KG1 (cell line): ENCODE measurements around the gene RGP1.

ENCODE experiments used
- DNase-seq: peaks from one replicate; lab custom pipeline; 2025; lab: John Stamatoyannopoulos, UW

RGP1 gene, protein sequence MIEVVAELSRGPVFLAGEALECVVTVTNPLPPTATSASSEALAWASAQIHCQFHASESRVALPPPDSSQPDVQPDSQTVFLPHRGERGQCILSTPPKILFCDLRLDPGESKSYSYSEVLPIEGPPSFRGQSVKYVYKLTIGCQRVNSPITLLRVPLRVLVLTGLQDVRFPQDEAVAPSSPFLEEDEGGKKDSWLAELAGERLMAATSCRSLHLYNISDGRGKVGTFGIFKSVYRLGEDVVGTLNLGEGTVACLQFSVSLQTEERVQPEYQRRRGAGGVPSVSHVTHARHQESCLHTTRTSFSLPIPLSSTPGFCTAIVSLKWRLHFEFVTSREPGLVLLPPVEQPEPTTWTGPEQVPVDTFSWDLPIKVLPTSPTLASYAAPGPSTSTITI

DNA sequence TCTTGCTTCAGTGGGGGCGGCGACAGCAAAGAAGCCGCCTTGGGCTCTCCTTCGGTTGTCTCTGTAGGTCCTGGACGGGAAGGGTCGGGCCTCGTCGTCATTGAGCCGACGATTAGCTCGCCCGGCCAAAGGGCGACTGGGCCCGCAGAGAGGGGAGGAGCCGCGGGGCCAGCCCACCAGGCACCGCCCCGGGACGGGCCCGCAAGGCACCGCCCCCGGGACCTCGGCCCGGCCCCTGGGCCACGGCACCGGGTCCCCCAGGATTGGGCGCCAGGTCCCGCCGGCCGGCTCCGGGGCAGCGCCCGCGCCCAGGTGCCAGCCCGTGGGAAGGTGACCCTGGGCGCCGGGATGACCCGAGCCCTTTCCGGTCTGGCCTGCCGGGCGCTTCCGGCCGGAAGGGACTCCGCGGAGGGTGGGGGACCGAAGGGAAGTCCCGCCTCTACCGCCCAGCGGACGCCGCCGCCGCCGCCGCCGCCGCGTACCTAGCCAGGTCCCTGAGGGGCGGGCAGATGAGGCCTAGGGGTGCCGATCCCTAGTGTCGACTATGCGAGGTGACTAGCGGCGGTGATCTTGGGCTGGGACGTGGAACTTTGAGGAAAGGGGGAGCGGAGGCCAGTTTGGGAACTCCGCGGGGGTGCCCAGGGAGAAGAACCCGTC, at the start of gene RGP1, which contains the start of gene GBA2:
TSS of gene RGP1 (plus strand) at position 430 of the 657 bp plus-strand sequence. CDS start 469 bp downstream, outside the sequence.
TSS of gene GBA2 (minus strand) at position 371 of the 657 bp plus-strand sequence. CDS start 524 bp downstream, outside the sequence.
- peak; percentile 68 for DNase-seq

DNA sequence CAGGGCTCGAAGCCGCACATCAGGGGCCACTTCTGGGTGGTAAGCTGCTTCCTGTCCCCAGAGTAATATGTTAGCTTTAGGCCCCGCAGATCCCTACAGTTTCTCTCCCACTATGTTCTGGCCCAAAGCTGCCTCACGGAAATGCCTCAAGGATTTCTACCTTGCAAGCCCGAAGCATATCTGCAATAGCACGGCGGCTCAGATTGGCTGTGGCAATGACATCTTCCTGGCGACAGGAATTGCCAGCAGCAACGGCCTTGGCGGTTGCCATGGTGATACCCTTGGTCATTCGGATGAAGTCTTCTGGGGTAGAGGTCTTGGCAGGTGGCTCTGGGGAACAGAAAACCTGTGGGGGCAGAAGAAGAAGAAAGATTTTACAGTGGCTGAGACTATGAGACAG, 49.1 kb upstream of the RGP1 start:
- no peak for DNase-seq

DNA sequence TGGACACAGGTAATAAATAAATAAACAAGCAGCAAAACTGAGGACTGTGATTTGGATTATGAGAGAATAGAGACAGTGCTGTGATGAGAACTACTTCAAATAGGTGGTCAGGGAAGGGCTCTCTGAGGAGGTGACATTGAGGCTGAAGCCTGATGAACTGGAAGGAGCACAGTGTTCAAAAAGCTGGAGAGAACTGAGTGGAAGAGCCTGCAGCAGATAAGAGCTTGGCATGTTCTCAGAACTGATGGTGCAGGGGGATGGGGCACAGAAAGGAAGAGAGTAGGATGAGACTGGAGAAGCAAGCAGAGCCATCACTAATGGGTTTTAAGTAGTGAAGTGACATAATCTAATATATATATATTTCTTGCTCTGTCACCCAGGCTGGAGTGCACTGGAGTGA, 48.1 kb upstream of the RGP1 start:
- DNase-seq: no peak

DNA sequence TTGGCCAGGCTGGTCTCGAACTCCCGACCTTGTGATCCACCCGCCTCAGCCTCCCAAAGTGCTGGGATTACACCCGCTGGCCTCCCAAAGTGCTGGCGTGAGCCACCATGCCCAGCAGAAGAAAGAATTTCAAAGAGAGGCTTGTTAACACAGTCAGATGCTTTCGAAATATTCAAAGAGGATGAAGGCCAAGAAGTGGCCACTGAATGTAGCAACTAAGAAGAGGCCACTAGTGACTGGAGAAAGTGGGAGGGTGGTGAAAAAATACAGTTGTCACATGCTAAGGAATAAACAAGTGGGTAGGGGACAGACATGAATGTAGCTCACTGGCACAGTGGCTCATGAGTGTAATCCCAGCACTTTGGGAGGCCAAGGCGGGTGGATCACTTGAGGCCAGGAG, 46.4 kb upstream of the RGP1 start:
- DNase-seq: no peak

DNA sequence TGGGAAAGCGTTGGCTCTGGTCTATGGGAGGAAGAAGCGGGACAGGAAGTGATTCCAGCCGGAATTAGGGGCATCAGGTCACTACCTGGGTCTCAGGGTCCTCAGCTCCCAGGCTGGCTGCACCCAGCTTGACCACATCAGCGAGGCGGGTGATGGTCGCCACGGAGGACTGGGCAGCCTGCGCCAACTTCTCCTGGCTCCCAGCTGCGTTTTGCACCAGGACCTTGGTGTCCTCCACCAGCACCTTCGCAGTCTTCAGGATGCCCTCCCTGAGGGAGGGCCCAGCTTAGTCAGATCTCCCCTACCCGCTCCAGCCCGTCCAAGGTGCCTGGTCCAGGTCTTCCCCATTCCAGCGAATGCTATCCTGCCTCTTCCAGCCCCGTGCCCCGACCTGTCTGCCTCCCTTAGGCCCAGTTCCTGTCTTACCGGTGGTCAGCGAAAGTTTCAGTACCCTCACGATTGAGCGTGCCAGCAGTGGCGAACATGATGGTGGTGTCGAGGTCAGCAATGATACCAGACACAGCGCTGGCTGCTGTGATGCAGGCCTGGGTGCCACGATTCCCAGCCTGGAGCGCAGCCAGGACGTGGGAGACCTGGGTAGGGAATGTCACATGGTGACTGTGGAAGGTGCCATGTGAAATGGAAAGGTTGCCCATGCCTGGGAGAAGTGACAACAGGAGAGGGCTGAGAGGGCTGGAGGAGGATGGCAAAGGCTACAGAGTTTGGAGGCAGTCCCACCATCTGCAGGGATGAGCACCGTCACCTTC, 45.0 kb upstream of the RGP1 start:
- DNase-seq: no peak

DNA sequence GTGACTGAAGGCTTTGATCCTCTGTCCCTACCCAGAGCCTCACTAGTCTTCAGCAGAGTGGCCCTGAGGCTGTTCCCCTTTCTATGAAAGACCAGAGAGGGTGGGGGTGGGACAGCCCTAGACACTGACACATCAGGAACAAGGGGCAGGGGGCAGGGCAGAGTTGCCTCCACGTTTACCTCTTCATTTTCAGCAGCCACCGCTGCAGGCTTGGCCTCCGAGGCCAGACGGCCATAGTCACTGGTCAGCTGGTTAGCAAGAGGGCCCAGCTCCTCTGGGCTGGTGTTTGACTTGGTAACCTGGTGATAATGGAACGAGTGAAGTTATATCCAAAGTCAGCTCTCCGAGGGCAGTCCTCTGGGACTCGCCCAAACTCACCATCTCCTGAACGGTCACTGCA, 43.7 kb upstream of the RGP1 start:
- no peak for DNase-seq

DNA sequence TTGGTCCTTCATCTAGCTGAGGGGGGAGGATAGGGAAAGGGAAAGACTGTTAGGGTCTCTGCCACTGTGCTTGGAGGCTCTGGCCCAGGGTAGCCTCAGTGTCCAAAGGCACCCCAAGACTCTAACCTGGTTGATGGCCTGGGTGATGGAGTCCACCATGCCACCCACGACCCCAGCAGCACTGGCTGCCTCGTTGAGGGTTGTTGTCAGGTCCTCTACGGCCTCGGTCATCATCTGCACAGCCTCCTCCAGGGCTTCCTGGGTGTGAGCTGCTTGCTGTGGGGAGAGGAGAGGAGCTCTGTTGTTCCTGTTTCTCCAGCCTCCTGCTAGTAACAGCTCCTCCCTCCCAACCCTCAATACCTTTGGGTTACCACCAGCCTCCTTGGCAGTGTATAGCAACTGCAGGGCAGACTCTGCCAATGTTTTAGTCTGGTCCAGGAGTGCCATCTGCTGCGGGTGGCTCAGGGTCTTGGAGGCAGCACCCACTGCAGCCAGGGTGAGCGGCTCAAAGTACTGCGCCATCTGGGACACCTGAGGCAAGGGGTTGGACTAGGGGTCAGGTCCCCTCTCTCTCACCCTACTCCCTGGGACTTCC, 43.2 kb upstream of the RGP1 start:
- DNase-seq: no peak

DNA sequence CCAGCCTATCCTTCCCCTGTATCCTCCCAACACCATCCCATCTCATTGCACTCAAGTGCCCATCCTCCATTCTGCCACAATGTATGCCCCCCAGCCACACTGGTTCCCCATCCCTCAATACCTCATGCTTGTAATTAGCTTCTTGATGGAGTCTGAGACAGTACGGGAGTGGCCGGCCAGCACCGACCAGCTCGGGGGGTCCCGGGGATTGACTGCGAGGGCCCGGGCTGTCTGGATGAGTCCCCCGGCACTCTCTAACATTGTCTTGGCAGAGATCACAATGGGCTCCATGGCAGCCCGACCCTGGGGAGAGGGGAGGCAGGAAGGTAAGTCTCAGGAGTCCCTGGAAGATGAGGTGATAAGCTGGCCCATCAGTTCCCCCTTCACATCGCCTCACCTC, 42.1 kb upstream of the RGP1 start:
- no peak for DNase-seq

DNA sequence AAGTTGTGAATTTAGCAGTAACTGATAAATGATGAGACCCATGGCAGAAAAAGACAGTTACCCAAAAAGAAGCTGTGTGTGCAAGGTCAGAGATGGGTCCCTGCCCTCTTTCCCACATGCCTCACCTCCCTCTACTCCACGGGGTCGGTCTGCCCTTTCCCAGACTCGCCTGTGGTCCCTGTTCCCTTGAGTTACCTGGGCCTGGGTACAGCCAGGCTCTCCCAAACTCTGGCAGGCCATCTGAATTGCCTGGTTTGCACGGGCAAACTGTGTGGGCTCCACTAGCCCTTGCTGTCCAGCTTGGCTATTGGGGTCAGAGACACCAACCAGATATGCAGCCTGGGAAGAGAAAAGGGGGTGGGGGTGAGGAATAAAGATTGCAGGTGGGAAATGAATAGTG, 40.9 kb upstream of the RGP1 start:
- DNase-seq: no peak

DNA sequence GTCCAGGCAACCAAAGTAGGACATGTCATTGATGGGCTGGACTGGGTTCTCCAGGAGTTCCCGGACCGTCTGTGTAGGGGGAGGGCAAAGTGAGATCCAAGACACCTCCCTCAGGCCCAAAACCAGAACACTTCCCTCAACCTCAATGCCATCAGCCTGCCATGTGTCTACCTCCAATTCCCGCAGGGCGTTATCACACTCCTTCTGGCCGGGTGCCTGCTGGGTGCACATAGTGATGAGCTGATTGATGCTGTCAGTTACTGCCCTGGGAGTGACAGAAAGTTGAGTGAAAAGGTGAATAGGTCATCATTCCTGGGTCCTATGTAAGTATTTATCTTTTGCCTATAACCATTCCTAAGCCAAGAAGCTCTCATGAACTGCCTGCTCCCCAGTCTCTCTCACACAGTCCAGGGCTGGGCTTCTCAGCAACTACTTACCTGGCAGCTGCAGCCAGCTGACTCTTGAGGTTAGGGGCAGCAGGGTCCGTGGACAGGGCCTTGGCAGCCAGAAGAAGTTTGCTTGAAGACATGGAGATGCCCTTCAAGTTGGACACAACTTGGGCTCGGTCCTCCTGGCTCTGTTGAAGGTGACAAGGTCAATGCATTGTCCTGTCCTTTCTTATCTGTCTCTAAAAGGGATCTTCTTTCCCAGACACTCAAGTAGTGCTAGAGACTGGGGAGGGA, 38.1 kb upstream of the RGP1 start:
- no peak for DNase-seq

DNA sequence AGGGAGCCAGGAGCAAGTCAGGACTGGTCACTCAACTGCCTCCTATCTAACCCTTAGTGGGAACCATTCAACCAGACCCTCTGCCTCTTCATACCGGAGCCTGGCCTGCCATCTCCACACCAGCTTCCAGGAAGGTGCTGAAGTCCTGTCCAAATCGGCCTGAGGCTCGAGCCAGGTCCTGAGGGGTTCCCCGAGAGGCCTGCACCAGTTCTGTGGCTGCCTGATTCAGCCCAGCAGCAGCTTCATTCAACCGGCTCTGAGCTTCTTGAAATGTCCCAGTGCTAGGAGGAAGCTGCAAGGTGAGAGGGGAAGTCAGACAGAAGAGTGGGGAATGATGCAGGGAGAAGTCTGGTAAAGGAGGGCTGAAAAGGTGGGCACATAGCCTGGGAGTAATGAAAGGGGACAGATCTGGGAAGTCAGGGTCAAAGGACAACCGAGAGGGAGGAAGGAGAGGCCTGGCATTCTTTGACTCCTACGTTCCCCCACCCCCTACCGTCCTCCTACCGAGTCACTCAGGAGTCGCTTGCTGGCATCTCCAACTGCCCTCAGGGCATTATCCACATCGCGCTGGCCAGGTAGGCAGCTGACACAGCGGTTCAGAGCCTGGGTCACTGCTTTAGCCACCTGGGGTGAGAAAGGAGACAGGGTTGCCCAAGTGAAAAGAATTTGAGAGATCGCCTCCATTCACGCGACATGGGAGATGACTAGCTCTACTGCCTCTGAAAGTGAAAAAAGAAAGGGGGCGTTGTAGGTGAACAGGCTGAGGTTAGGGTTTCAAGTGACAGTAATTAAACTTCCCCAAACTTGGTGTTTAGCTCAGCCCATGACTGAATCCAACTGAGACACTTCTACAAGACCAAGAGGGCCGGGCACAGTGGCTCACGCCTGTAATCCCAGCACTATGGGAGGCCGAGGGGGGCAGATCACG, 37.3 kb upstream of the RGP1 start:
- DNase-seq: no peak

DNA sequence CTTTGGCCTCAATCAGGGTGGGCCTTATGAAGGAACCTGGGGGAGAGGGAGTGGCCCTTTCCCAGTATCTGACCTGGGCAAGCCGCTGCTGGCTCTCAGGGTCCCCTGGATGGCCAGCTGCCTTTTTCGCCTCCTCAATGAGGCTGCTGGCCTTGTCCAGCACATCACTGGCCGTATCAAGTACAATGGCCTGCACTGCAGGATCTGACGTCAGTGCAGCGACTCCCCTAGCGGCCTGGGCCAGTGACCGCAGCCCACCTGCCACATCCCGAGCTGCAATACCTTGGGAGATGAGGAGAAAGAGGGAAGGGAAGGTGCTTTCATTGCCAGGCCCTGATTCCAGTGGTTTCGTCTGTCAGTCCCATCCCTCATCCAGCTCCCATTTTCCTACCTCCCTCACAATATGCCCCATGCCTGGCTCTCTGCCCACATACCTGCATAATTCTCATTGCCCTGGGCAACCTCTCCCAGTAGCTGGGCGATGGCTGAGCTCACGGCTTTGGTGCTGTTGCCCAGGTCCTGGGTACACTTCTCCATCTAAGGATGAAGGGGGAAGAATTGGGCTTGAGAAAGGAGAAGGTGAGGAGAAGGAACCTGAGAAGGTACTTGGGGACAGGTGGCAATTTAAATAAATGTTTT, 36.2 kb upstream of the RGP1 start:
- DNase-seq: no peak

DNA sequence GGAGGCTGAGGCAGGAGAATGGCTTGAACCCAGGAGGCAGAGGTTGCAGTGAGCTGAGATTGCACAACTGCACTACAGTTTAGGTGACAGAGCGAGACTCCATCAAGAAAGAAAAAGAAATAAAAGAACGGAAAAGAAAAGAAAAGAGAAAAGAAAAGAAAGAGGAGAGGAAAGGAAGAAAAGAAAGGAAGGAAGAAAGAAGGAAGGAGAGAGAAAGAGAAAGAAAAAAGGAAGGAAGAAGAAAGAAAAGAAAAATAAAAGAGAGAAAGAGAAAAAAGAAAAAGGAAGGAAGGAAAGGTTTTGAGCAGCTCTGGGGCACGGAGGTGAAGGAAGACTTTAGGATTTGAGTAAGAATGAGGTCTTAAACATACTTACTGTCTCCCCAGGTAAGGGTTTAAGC, 35.5 kb upstream of the RGP1 start:
- no peak for DNase-seq

DNA sequence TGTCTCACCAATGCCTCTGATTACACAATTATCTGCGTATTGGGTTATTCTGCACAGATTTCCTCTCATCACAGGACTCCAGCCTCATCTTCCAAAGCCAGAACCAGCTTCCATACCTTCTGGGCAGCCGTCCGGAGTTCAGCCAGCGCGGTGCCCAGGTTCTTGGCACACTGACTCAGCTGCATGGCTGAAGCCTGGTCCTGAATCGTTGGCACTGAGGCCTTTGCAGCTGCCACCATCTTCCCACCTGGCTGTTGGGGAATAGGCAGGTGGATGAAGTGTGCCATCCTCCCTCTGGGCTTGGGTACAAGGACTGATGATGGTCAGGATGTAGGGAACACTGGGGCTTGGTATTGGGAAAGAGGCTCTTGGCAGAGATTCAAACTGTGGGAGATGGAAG, 35.0 kb upstream of the RGP1 start:
- no peak for DNase-seq

DNA sequence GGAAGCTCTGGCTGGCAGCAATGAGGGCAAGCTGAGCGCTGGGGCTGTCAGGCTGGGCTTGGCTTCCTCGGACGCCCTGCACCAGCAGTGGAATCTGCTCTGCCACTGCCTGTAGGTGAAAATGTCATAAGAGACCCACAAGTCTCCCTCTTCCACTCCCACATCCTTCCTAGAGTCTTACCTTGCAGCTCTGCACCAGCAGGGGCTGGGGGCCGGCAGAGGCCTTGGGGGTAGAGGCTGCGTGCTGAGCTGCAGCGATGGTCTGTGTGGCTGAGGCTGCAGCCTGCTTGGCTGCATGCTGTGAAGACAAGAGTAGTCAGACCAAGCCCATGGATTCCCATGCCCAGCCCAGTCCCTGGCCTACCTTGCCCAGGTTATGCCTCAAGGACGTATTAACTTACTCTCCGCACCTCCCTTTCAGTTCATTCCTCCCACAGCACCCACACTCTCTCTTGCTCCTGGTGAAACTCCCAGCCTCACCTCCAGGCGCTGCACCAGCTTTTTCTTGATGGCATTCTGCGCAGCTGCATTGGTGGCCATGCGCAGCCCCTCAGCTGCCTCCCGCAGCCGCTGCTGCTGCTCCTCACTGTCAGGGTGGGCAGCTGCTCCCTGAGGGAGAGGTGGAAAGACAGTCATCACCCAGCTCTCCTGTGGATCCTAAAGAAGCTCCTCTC, 34.4 kb upstream of the RGP1 start:
- no peak for DNase-seq

DNA sequence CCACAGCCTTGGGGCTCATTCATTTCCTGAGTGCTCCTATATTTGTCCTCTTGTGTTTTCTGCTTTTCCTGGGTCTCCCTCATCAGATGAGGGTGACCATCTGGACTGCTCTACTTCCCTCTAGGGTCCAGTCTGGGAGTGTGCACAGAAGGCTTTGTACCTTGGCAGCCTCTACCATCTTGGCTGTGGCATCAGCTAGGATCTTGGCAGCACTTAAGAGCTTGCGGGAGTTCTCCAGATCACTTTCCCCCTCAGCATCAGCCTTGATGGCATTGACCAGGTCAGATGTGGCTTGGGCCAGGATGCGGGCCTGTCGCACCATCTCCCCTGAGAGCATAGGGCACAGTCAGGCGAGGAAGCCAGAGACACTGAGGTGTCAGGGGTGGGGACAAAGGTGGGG, 32.9 kb upstream of the RGP1 start:
- no peak for DNase-seq

DNA sequence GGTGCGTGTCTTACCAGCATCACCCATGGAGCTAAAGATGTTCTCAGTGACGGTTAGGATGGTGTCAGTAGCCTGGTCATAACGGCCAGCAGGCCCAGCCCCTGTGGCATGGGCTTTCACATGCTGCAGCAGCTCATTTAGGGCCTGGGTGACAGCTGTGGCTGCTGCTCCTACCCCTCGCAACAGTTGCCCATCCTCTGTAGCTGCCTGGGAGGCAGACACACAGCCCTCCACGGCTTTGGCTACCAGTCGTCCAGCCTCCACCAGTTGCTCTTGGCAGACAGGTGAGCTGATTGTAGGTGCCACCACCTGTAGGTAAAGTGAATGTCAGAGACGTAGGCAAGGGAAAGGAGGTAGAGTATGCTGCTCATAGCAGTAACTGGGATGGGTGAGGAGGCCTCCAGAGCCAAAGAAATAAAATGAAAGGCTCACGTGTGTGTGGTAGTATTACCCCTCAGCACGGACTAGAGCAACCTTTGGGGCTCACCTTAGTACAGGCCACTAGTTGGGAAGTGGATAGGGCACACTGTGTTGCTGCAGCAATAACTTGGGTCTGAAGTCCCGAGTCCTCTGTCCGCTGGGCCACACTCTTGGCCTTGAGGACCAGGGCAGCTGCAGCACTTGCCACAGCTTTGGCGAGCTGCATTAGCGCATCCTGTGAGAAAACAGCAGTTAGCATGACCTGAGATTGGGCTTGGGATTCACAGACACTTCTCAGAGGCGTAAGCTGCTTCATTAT, 31.8 kb upstream of the RGP1 start:
- no peak for DNase-seq

DNA sequence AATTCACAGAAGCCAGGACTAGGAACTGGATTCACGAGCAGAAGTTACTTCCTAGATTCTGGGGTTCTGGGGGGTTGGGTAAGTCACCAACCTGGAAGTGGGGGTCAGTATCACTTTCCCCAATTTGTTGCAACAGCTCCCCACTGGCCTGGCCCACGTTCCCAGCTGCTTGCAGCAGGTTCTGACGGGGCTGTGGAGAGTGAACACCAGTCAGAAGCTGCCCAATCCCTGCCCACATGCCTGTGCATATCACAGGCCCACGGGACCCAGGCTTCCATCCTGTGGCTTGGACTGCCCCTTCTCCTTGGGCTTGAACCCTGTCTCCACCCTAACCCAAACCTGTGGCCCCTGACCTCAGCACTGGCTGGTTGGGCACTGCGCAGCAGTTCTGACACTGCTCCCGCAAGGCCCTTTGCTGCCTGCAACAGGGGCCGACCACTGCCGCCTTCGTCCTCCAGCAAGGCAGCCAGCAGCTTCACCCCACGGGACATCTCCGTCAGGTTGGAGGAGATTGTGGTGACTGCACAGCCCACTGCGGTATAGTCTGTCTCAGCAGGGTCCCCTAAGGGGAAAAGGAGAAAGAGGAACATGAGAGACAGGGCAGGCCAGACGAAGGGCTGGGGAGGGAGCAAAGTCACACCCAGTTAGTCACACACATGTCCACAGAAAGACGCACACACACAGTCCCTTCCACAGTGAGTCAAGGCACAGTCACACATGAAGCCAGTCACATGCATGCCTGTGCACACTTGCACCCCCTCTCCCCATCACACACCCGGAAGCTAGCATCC, 30.2 kb upstream of the RGP1 start:
- DNase-seq: no peak
